DMS53 (cell line): ENCODE results near the gene BSPRY.
"Not testable (repeated sequence)": the region's sequence is repeated elsewhere in the genome, so short reads cannot be mapped to it uniquely, and the experiment has no call there.

Source experiments
- DNase-seq: peaks from one replicate; lab custom pipeline; 2025; lab: John Stamatoyannopoulos, UW

BSPRY gene

GRCh38 chr9:113395000-113395861, 45.9 kb downstream of the BSPRY start:
- no peak for DNase-seq

DNA sequence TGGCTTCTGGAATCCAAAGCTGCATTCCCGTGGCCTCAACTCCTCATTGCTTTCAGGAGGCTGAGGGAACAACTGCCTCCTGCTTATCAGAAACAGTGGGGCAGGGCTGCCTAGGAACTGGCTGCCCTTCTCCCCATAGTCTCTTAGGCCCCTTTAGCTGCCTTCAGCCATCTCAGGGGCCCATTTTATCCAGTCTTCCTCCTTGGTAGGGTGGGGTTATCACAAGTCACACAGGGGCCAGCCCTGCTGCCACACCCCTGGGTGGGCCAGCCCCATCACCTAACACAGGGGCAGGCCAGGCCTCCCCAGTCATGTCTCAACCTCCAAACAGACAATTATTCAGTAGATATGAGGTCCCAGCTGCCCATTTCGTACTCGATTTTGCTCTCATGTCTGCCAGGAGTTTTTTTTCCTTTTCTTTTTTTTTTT, 47.9 kb downstream of the BSPRY start:
- no peak for DNase-seq

GRCh38 chr9:113398796-113399195, 49.5 kb downstream of the BSPRY start:
- no peak for DNase-seq

- DNase-seq = peak; percentile 56
Measured at GRCh38 chr9:113399646-113400200, 50.4 kb downstream of the BSPRY start.

DNA sequence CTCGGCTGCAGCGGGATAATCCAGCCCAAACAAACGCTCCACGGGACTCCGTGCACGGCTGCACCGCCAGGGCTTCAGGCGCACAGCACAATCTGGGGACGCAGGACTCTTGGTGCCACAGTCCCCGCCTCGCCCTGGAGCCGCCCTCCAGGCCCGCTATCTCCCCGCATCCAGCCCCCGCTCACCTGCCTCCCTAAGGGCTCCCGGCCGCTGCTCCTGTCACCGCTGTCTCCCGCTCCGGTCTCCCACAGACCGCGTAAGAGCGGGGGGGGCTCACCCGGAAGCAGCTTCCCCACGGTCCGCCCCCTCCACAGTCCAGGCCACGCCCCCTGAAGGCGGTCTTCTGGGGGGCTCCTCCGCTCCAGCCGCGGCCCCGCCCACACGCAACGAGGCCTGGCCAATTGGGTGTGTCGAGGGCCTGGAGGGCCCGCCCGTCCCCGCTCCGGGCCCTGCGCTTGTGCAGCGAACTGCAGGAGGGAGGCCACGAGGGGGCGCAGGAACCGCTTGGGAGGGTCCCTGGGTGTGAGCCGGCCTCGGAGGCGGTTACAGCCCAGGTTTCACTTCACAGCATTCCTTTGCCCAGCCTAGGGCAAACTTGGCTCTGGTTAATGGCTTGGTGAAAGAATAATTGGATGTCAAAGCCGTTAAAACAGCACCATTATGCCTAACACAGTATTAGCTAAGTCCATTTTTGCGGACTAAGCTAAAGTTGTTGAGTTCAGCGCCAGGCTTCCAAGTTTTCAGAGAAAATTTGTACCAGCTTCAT, 51.9 kb downstream of the BSPRY start, which contains the start of gene ALAD:
Gene ALAD (minus strand): TSS at position 258 of the 766 bp plus-strand sequence. CDS start 7,725 bp downstream, outside the sequence.
- peak; percentile 98 for DNase-seq

- no peak for DNase-seq
Measured at GRCh38 chr9:113403646-113404045, 54.3 kb downstream of the BSPRY start.

DNA sequence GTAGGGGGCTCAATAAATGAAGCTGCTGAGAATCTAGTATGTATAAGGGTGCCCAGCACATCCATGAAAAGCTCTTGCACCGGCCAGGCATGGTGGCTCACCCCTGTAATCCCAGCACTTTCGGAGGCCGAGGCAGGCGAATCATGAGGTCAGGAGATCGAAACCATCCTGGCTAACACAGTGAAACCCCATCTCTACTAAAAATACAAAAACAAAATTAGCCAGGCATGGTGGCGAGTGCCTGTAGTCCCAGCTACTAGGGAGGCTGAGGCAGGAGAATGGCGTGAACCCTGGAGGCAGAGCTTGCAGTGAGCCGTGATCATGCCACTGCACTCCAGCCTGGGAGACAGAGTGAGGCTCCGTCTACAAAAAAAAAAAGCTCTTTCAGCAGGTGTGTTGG, 57.0 kb downstream of the BSPRY start:
- DNase-seq = not testable (repeated sequence)

DNA sequence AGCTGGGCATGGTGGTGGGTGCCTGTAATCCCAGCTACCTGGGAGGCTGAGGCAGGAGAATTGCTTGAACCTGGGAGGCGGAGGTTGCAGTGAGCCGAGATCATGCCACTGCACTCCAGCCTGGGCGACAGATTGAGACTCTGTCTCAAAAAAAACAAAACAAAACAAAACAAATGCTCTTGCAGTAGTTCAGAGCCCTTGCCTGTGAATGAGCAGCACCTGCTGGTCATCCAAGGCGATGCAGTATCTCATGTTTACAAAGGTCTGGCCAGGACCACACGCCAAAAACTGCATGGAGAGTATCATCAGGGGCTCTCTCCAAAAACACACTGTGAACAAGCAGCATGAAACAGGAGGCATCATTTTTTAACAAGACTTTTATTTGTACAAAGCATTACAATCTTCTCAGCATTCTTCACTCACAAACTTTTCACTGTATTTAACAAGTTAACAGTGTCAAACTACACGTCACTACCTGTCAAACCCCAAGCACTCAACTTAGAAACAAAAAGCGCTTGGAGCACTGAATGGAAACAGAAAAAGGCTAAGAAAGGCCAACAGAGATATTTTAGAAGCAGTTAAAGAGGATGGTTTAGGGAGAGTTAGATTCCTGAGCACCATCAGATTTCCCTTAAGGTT, 57.7 kb downstream of the BSPRY start:
- DNase-seq = peak; percentile 77

DNA sequence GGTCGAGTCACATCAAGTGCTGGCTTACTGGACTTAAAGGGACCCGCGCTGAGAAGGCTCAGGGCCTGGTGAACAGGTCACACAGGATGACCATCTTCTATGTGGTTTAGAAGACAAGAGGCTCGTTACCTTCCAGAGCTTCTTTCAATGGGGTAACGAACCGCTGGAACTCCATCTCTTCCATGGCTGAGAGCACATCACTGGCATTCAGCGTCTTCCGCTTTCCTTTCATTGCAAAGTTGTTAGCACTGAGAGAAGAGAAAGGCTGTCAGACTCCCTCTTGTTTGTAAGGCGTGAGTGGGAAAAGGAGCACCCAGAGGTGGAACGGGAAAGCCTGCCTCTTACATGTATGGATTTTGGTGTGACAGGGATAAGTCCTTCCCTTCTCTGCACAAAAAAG, 60.1 kb downstream of the BSPRY start:
- DNase-seq = peak; percentile 32

DNA sequence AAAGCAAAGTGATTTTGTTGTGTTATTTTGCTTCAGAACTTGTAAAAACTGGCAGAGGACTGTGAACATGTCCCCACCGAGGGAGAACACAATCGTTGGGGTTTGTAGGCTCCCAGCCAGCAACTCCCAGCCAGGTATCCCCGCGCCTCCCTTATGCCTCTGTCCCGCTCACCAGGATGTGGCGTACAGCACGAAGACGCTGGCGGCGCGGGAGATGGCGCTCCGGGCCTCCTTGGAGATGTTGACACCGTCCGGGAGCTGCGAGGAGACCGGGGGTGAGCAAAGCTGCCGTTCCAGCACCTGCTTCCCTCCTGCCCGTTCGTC, 60.5 kb downstream of the BSPRY start:
- no peak for DNase-seq

DNA sequence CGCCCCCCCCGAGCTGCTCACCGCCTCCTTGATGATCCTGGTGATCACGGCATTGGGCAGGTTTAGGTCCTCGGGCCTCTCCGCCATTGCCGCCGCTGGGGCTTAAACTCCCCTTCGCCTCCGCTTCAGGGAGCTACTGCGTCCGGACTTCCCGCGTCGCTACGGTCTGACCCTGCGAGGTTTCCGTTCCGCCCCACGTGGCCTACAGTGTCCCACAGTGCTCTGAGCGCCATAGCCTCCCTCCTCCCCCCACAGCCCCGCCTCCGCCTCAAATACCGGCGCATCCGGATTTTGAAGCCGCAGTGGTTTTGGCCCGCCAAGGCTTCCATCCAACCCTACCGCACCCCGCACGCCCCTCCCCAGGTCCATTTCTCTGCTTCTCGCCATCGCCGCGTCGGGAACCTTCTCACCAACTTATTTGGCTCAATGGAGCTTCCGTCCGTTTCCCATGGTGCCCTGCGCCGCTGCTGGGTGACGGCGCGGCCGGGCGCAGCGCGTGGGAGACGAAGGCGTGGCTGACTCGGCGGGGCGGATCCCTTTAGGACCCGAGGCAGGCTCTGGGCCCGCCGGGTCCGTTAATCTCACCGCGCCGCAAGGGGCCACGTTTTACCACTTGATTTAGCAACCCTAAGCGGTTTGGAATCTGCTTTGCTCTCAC, 61.0 kb downstream of the BSPRY start, which contains the start of the genes C9orf43 and POLE3:
Gene C9orf43 (plus strand): TSS at position 541 of the 658 bp plus-strand sequence. CDS start 2,747 bp downstream, outside the sequence.
Gene POLE3 (minus strand): TSS at position 469 of the 658 bp plus-strand sequence. CDS start 382 bp downstream, at position 87.
- peak; percentile 96 for DNase-seq

- no peak for DNase-seq
Measured at GRCh38 chr9:113416149-113416721, 66.9 kb downstream of the BSPRY start.

DNA sequence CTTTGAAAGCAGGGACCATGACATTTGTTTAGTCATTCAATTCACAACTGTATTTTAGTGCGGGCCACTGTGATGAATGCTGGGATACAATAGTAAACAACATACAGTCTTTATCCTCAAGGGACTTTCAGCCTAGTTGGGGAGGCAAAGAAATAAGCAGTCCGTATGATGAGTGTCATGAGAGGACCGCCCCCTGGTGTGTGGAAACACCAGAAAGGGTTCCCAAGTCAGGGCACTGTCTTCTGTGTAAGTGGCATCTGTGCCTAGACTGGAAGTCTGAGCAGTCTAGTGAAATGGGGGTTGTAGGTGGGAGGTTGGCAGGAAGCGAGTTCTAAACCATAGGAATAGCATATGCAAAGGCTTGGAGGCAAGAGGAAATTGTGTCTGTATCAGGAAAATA, 68.0 kb downstream of the BSPRY start:
- DNase-seq = no peak
